Activated B cell treated with CpG ODN at 0.5 μM for 24 hours (primary cell): ENCODE results near the gene ARHGAP6. TPM values are rescaled to one million over a fixed set of nuclear protein-coding genes. Genes with fewer than 3 reads are reported as not detected.
"Not testable (repeated sequence)": the region's sequence is repeated elsewhere in the genome, so short reads cannot be mapped to it uniquely, and the experiment has no call there.

Source experiments
- ATAC-seq: fragments of 200-7000 bp; cut with Tn5 transposase; one replicate; pipeline ENCODE4 v1.10.0; 2021; ENCODE audit warnings: low read depth, mild to moderate bottlenecking, moderate library complexity
- CTCF ChIA-PET: fragments of 350-600 bp; sonication (Branson Sonifier 250); formaldehyde crosslinking; loops from one replicate; lab custom pipeline; 2021; ENCODE audit warnings: antibody characterized with exemption; lab: Charles Lee
- POLR2A ChIA-PET: fragments of 350-600 bp; sonication (Branson Sonifier 250); formaldehyde crosslinking; loops from one replicate; lab custom pipeline; 2021; ENCODE audit warnings: antibody characterized with exemption; lab: Charles Lee
- DNase-seq: peaks from one replicate; pipeline ENCODE4 v3.0.0; 2022
- H3K27ac Mint-ChIP-seq: one replicate; pipeline ENCODE4 v1.8.0; 2020; ENCODE audit warnings: mixed read lengths
- H3K27me3 Mint-ChIP-seq: one replicate; pipeline ENCODE4 v1.8.0; 2021; ENCODE audit warnings: mixed read lengths
- H3K36me3 Mint-ChIP-seq: one replicate; pipeline ENCODE4 v1.8.0; 2021; ENCODE audit warnings: low read depth, mixed read lengths
- H3K4me1 Mint-ChIP-seq: one replicate; pipeline ENCODE4 v1.8.0; 2021; ENCODE audit warnings: mixed read lengths
- H3K4me3 Mint-ChIP-seq: one replicate; pipeline ENCODE4 v1.8.0; 2020; ENCODE audit warnings: mild to moderate bottlenecking, mixed read lengths
- H3K9me3 Mint-ChIP-seq: one replicate; pipeline ENCODE4 v1.8.0; 2020; ENCODE audit warnings: mixed read lengths
- intact Hi-C: fragments of 100-400 bp; cut with micrococcal nuclease; formaldehyde crosslinking; loops from one replicate; pipeline ENCODE4 v1.15.1; 2024
- total RNA-seq: library from RNA; stranded (reverse); gene quantifications from 2 replicates; pipeline ENCODE4 v1.2.3, GENCODE V29; 2022
- TF ChIP-seq, protein P1 (sequence below): fragments of 200-600 bp; IDR thresholded peaks from one replicate; pipeline ENCODE4 v1.8.0; 2022; ENCODE audit warnings: antibody characterized with exemption, mild to moderate bottlenecking

ARHGAP6 gene
- total RNA-seq, 1 donor from 2014 or later = 0.42 TPM

DNA sequence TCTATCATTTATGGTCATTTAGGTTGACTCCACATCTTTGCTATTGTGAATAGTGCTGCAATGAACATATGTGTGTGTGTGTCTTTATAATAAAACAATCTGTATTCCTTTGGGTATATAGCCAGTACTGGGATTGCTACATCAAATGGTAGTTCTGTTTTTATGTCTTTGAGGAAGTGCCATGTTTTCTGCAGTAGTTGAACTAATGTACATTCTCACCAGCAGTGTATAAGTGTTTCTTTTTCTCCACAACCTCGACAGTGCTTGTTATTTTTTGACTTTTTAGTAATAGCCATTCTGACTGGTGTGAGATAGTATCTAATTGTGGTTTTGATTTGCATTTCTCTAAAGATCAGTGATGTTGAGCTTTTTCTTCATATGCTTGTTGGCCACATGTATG, 80.5 kb downstream of the ARHGAP6 start:
- TF ChIP-seq, protein P1, sequence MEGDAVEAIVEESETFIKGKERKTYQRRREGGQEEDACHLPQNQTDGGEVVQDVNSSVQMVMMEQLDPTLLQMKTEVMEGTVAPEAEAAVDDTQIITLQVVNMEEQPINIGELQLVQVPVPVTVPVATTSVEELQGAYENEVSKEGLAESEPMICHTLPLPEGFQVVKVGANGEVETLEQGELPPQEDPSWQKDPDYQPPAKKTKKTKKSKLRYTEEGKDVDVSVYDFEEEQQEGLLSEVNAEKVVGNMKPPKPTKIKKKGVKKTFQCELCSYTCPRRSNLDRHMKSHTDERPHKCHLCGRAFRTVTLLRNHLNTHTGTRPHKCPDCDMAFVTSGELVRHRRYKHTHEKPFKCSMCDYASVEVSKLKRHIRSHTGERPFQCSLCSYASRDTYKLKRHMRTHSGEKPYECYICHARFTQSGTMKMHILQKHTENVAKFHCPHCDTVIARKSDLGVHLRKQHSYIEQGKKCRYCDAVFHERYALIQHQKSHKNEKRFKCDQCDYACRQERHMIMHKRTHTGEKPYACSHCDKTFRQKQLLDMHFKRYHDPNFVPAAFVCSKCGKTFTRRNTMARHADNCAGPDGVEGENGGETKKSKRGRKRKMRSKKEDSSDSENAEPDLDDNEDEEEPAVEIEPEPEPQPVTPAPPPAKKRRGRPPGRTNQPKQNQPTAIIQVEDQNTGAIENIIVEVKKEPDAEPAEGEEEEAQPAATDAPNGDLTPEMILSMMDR = no peak
- POLR2A ChIA-PET = no interaction called here
- H3K4me3 Mint-ChIP-seq = no peak overlapping the region

GRCh38 chrX:11580789-11581188, 84.9 kb downstream of the ARHGAP6 start:
- intact Hi-C loops = no loop called here
- no peak for ATAC-seq
- Mint-ChIP-seq H3K36me3 (no peaks in the 10 kb centered on the region), H3K4me3 (no peak overlapping the region), H3K4me1 (peaks cover 5% of the 10 kb centered on the region), H3K27me3 (peaks cover 2% of the 10 kb centered on the region), H3K27ac (no peak overlapping the region), H3K9me3 (no peaks in the 10 kb centered on the region)
- POLR2A ChIA-PET = no interaction called here
- no peak for DNase-seq
- TF ChIP-seq, protein P1 = no peak
- CTCF ChIA-PET = no interaction called here

More for the DNA sequence above, 80.5 kb downstream of the ARHGAP6 start:
- ATAC-seq (no peak), DNase-seq (no peak)
- H3K4me1 Mint-ChIP-seq = peaks cover 5% of the 10 kb centered on the region
- H3K27ac Mint-ChIP-seq = no peak overlapping the region
- no peaks in the 10 kb centered on the region for H3K9me3 Mint-ChIP-seq
- peaks cover 2% of the 10 kb centered on the region for H3K27me3 Mint-ChIP-seq
- CTCF ChIA-PET = no interaction called here
- H3K36me3 Mint-ChIP-seq = no peaks in the 10 kb centered on the region
- intact Hi-C loops = no loop called here

- peaks cover 5% of the 10 kb centered on the region for H3K4me1 Mint-ChIP-seq
- intact Hi-C loops = no loop called here
- no peak overlapping the region for H3K4me3 Mint-ChIP-seq
- CTCF ChIA-PET = no interaction called here
- TF ChIP-seq, protein P1 = no peak
- peaks cover 2% of the 10 kb centered on the region for H3K27me3 Mint-ChIP-seq
- no peak for DNase-seq
- no peaks in the 10 kb centered on the region for H3K36me3 Mint-ChIP-seq
- no peaks in the 10 kb centered on the region for H3K9me3 Mint-ChIP-seq
- ATAC-seq = no peak
- H3K27ac Mint-ChIP-seq = no peak overlapping the region
- POLR2A ChIA-PET = no interaction called here
Measured at GRCh38 chrX:11579636-11580600, 85.8 kb downstream of the ARHGAP6 start.

DNA sequence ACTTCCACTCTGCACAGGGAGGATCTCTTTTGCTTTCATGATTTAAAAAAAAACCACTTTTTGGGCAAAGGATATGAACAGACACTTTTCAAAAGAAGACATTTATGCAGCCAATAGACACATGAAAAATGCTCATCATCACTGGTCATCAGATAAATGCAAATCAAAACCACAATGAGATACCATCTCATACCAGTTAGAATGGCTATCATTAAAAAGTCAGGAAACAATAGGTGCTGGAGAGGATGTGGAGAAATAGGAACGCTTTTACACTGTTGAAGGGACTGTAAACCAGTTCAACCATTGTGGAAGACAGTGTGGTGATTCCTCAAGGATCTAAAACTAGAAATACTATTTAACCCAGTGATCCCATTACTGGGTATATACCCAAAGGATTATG, 87.4 kb downstream of the ARHGAP6 start:
- CTCF ChIA-PET, H3K36me3 Mint-ChIP-seq, POLR2A ChIA-PET, H3K27me3 Mint-ChIP-seq, H3K27ac Mint-ChIP-seq, H3K4me3 Mint-ChIP-seq, intact Hi-C loops, H3K4me1 Mint-ChIP-seq, ATAC-seq, H3K9me3 Mint-ChIP-seq, DNase-seq: not testable (repeated sequence)

DNA sequence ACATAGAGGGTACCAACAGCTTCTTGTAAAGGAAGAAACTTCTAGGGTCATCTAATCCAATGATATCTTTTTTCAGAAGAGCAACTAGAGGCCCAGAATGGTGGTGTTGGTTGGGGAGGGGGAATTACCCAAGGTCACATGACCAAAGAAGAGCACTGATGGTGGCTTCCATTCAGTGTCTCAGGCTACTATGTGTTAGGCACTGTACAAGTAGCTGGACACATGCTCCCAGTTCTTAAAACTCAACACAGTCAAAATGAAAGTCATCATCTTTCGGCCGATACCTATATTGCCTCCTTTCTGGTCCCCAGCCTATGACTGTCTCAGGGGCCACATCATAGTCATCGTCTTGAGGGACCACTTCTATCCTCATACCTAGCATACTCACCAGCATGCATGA, 88.1 kb downstream of the ARHGAP6 start:
- ATAC-seq (no peak), DNase-seq (no peak)
- peaks cover 2% of the 10 kb centered on the region for H3K27me3 Mint-ChIP-seq
- ChIA-PET POLR2A (no interaction called here), CTCF (no interaction called here)
- H3K4me3 Mint-ChIP-seq = no peak overlapping the region
- no peaks in the 10 kb centered on the region for H3K36me3 Mint-ChIP-seq
- H3K27ac Mint-ChIP-seq = no peak overlapping the region
- TF ChIP-seq, protein P1 = no peak
- intact Hi-C loops = no loop called here
- no peaks in the 10 kb centered on the region for H3K9me3 Mint-ChIP-seq
- H3K4me1 Mint-ChIP-seq = peaks cover 5% of the 10 kb centered on the region
